NOMO-1 treated with dmso at 0.1 percent for 144 hours (cell line): ENCODE results near the gene SLC8B1.

Source experiments
- DNase-seq: peaks from one replicate; lab custom pipeline; 2025; ENCODE audit not compliant: unreplicated experiment; lab: John Stamatoyannopoulos, UW

The SLC8B1 gene

GRCh38 chr12:113325916-113326315, 9.0 kb downstream of the SLC8B1 start:
- DNase-seq = no peak

- DNase-seq = no peak
Observed at GRCh38 chr12:113322343-113322742, 12.6 kb downstream of the SLC8B1 start.

GRCh38 chr12:113320401-113320800, 14.5 kb downstream of the SLC8B1 start:
- no peak for DNase-seq

GRCh38 chr12:113318900-113319628, 15.8 kb downstream of the SLC8B1 start:
- no peak for DNase-seq

- DNase-seq = no peak
Observed at GRCh38 chr12:113318046-113318656, 16.8 kb downstream of the SLC8B1 start.

GRCh38 chr12:113317122-113317521, 17.8 kb downstream of the SLC8B1 start:
- DNase-seq = no peak

- DNase-seq = no peak
Observed at GRCh38 chr12:113316155-113316554, 18.8 kb downstream of the SLC8B1 start.

GRCh38 chr12:113315358-113315757, 19.6 kb downstream of the SLC8B1 start:
- DNase-seq = no peak

GRCh38 chr12:113314121-113314529, 20.8 kb downstream of the SLC8B1 start:
- no peak for DNase-seq

GRCh38 chr12:113310489-113310888, 24.4 kb downstream of the SLC8B1 start:
- no peak for DNase-seq

- no peak for DNase-seq
Observed at GRCh38 chr12:113306382-113306781, 28.5 kb downstream of the SLC8B1 start.

- DNase-seq = no peak
Observed at GRCh38 chr12:113305281-113305856, 29.5 kb downstream of the SLC8B1 start.

- no peak for DNase-seq
Observed at GRCh38 chr12:113302886-113303640, 31.8 kb downstream of the SLC8B1 start.

- DNase-seq = no peak
Observed at GRCh38 chr12:113302466-113302865, 32.4 kb downstream of the SLC8B1 start.

GRCh38 chr12:113301811-113302210, 33.1 kb downstream of the SLC8B1 start:
- no peak for DNase-seq

- DNase-seq = no peak
Observed at GRCh38 chr12:113299619-113300237, 35.2 kb downstream of the SLC8B1 start.

- DNase-seq = no peak
Observed at GRCh38 chr12:113298861-113299545, 35.9 kb downstream of the SLC8B1 start.

GRCh38 chr12:113298472-113298817, 36.5 kb downstream of the SLC8B1 start:
- no peak for DNase-seq

- DNase-seq = no peak
Observed at GRCh38 chr12:113297621-113298471, 37.1 kb downstream of the SLC8B1 start.

- DNase-seq = no peak
Observed at GRCh38 chr12:113297214-113297587, 37.7 kb downstream of the SLC8B1 start.
